GM10847 (cell line): Measurements from ENCODE around the gene DHX32.

Source experiments
- POLR2A ChIP-seq: IDR thresholded peaks from 2 replicates; pipeline ENCODE4 v1.6.1; 2011; ENCODE audit not compliant: insufficient read length; ENCODE audit errors: extremely low read depth

The DHX32 gene

GRCh38 chr10:125812128-125812750, 68.9 kb downstream of the DHX32 start:
- no peak for TF ChIP-seq POLR2A

- TF ChIP-seq POLR2A: no peak
Measured at GRCh38 chr10:125811251-125811650, 69.8 kb downstream of the DHX32 start.

GRCh38 chr10:125808047-125808446, 73.0 kb downstream of the DHX32 start:
- no peak for TF ChIP-seq POLR2A

GRCh38 chr10:125802739-125803138, 78.4 kb downstream of the DHX32 start:
- TF ChIP-seq POLR2A: no peak

GRCh38 chr10:125802131-125802530, 79.0 kb downstream of the DHX32 start:
- no peak for TF ChIP-seq POLR2A

- no peak for TF ChIP-seq POLR2A
Measured at GRCh38 chr10:125801574-125801973, 79.5 kb downstream of the DHX32 start.

- no peak for TF ChIP-seq POLR2A
Measured at GRCh38 chr10:125799451-125800182, 81.5 kb downstream of the DHX32 start.

- no peak for TF ChIP-seq POLR2A
Measured at GRCh38 chr10:125797994-125798662, 83.0 kb downstream of the DHX32 start.

GRCh38 chr10:125797424-125797823, 83.7 kb downstream of the DHX32 start:
- TF ChIP-seq POLR2A: no peak

GRCh38 chr10:125795637-125796190, 85.4 kb downstream of the DHX32 start:
- TF ChIP-seq POLR2A: no peak

GRCh38 chr10:125795128-125795527, 86.0 kb downstream of the DHX32 start:
- TF ChIP-seq POLR2A: no peak

- no peak for TF ChIP-seq POLR2A
Measured at GRCh38 chr10:125792342-125793300, 88.5 kb downstream of the DHX32 start.

- TF ChIP-seq POLR2A: no peak
Measured at GRCh38 chr10:125788156-125789034, 92.7 kb downstream of the DHX32 start.
